ENCODE data around the gene EFR3B. TPM values are rescaled to one million over a fixed set of nuclear protein-coding genes. Genes with fewer than 3 reads are reported as not detected.

Gene EFR3B
- total RNA-seq, 1 donor from 2014 or later, result 0.09 TPM

GRCh38 chr2:25068217-25068616 is 26.3 kb downstream of the EFR3B start:
- intact Hi-C loops (cut with micrococcal nuclease), result no loop called here

GRCh38 chr2:25071966-25072365 is 30.1 kb downstream of the EFR3B start:
- intact Hi-C loops (cut with micrococcal nuclease), result no loop called here

- intact Hi-C loops (cut with micrococcal nuclease), result no loop called here
These were observed 30.7 kb downstream of the EFR3B start for GRCh38 chr2:25072606-25073005.

GRCh38 chr2:25073025-25073424 is 31.1 kb downstream of the EFR3B start:
- intact Hi-C loops (cut with micrococcal nuclease), result no loop called here

GRCh38 chr2:25073914-25074313 is 32.0 kb downstream of the EFR3B start:
- intact Hi-C loops (cut with micrococcal nuclease), result no loop called here

GRCh38 chr2:25074826-25075225 is 33.0 kb downstream of the EFR3B start:
- intact Hi-C loops (cut with micrococcal nuclease), result no loop called here

GRCh38 chr2:25076749-25077148 is 34.9 kb downstream of the EFR3B start:
- intact Hi-C loops (cut with micrococcal nuclease), result no loop called here

- intact Hi-C loops (cut with micrococcal nuclease), result no loop called here
These were observed 35.9 kb downstream of the EFR3B start for GRCh38 chr2:25077789-25078169.

GRCh38 chr2:25078170-25079049 is 36.5 kb downstream of the EFR3B start:
- intact Hi-C loops (cut with micrococcal nuclease), result no loop called here

- intact Hi-C loops (cut with micrococcal nuclease), result no loop called here
These were observed 37.3 kb downstream of the EFR3B start for GRCh38 chr2:25079050-25079635.

- intact Hi-C loops (cut with micrococcal nuclease), result no loop called here
These were observed 39.4 kb downstream of the EFR3B start for GRCh38 chr2:25081237-25081790.

- intact Hi-C loops (cut with micrococcal nuclease), result no loop called here
These were observed 40.2 kb downstream of the EFR3B start for GRCh38 chr2:25082002-25082622.

- intact Hi-C loops (cut with micrococcal nuclease), result no loop called here
These were observed 44.1 kb downstream of the EFR3B start for GRCh38 chr2:25085761-25086560.

GRCh38 chr2:25088817-25089516 is 47.1 kb downstream of the EFR3B start:
- intact Hi-C loops (cut with micrococcal nuclease), result no loop called here

GRCh38 chr2:25089605-25090315 is 47.9 kb downstream of the EFR3B start:
- intact Hi-C loops (cut with micrococcal nuclease), result no loop called here

- intact Hi-C loops (cut with micrococcal nuclease), result no loop called here
These were observed 48.9 kb downstream of the EFR3B start for GRCh38 chr2:25090801-25091200.

GRCh38 chr2:25091265-25091664 is 49.4 kb downstream of the EFR3B start:
- intact Hi-C loops (cut with micrococcal nuclease), result no loop called here

- intact Hi-C loops (cut with micrococcal nuclease), result no loop called here
These were observed 56.2 kb downstream of the EFR3B start for GRCh38 chr2:25098056-25098455.

- intact Hi-C loops (cut with micrococcal nuclease), result no loop called here
These were observed 57.0 kb downstream of the EFR3B start for GRCh38 chr2:25098670-25099486.

Data from T-helper 2 cell treated with Interferon-gamma antibody and Interleukin-4, amounts not matched to agents 100 ng/mL and 5 ng/mL, for 36 hours (primary cell).